Cardiac muscle cell (in vitro differentiated cells and primary cell): ENCODE data around the gene LUC7L3. TPM values are rescaled to one million over a fixed set of nuclear protein-coding genes. Genes with fewer than 3 reads are reported as not detected.

Experiments
- DNase-seq, 2 donors: peaks; one replicate each; pipeline versions ENCODE4 v3.0.0 to v3.0.0-alpha.2; 2010 to 2017; ENCODE audit warnings: low read depth in 1 of 2, low spot score in 1 of 2
- H3K27ac ChIP-seq: fragments of 200-600 bp; sonication (generic); 2 replicates; pipeline ENCODE4 v1.5.1; 2016
- H3K27me3 ChIP-seq: fragments of 200-600 bp; sonication (generic); 2 replicates; pipeline ENCODE4 v1.6.0; 2016; ENCODE audit warnings: control low read depth
- H3K36me3 ChIP-seq: fragments of 200-600 bp; sonication (generic); 2 replicates; pipeline ENCODE4 v1.5.1; 2016; ENCODE audit warnings: control low read depth
- H3K4me1 ChIP-seq: fragments of 200-600 bp; sonication (generic); 2 replicates; pipeline ENCODE4 v1.8.1; 2017; ENCODE audit warnings: low read depth, mild to moderate bottlenecking, mixed run types
- H3K4me3 ChIP-seq: fragments of 200-600 bp; sonication (generic); 2 replicates; pipeline ENCODE4 v1.5.1; 2016; ENCODE audit warnings: mild to moderate bottlenecking
- H3K9me3 ChIP-seq: fragments of 200-600 bp; sonication (generic); 2 replicates; pipeline ENCODE4 v1.5.1; 2017; ENCODE audit warnings: low read depth, mild to moderate bottlenecking, control low read depth
- CTCF ChIP-seq: IDR thresholded peaks from 2 replicates; pipeline ENCODE4 v1.5.1; 2012; ENCODE audit warnings: low read depth, mild to moderate bottlenecking, low read length
- polyA plus RNA-seq: library from polyadenylated mRNA; unstranded; fragments of >200 nt; fragmentation: Nextera tagmentation; extraction: Ambion mirVana; gene quantifications from 2 replicates; pipeline ENCODE4 v1.2.1, GENCODE V29; 2016
- total RNA-seq: library from RNA; depleted of rRNA; stranded (reverse); fragments of >200 nt; gene quantifications from 2 replicates; pipeline ENCODE4 v1.2.3, GENCODE V29; 2016

LUC7L3 gene
- total and polyA plus RNA-seq, 2 experiments from 2014 or later = 289 to 398 TPM

- no peak overlapping the region for H3K4me3 ChIP-seq
- no peaks in the 10 kb centered on the region for H3K36me3 ChIP-seq
- H3K9me3 ChIP-seq = no peaks in the 10 kb centered on the region
- no peaks in the 10 kb centered on the region for H3K27me3 ChIP-seq
- H3K4me1 ChIP-seq = no peaks in the 10 kb centered on the region
- no peak overlapping the region for H3K27ac ChIP-seq
- no peak for DNase-seq
- TF ChIP-seq CTCF = no peak
These were observed 59.6 kb downstream of the LUC7L3 start for GRCh38 chr17:50778988-50779387.

- Histone ChIP-seq H3K27ac (no peak overlapping the region), H3K27me3 (no peaks in the 10 kb centered on the region), H3K9me3 (no peaks in the 10 kb centered on the region), H3K4me3 (no peak overlapping the region), H3K36me3 (no peaks in the 10 kb centered on the region), H3K4me1 (no peaks in the 10 kb centered on the region)
- no peak for TF ChIP-seq CTCF
- DNase-seq = no peak
These were observed 60.4 kb downstream of the LUC7L3 start for GRCh38 chr17:50779747-50780353.

GRCh38 chr17:50781167-50781566 lies 61.8 kb downstream of the LUC7L3 start:
- no peak for DNase-seq
- Histone ChIP-seq H3K4me3 (no peak overlapping the region), H3K9me3 (no peaks in the 10 kb centered on the region), H3K27ac (no peak overlapping the region), H3K27me3 (no peaks in the 10 kb centered on the region), H3K36me3 (no peaks in the 10 kb centered on the region), H3K4me1 (no peaks in the 10 kb centered on the region)
- no peak for TF ChIP-seq CTCF

- H3K4me1 ChIP-seq = no peaks in the 10 kb centered on the region
- H3K36me3 ChIP-seq = no peaks in the 10 kb centered on the region
These were observed 63.8 kb downstream of the LUC7L3 start for GRCh38 chr17:50783193-50783660.

GRCh38 chr17:50783905-50784304 lies 64.5 kb downstream of the LUC7L3 start:
- no peak overlapping the region for H3K27ac ChIP-seq
- H3K4me3 ChIP-seq = no peak overlapping the region
- no peaks in the 10 kb centered on the region for H3K27me3 ChIP-seq
- no peaks in the 10 kb centered on the region for H3K9me3 ChIP-seq
- no peak for TF ChIP-seq CTCF
- H3K36me3 ChIP-seq = no peaks in the 10 kb centered on the region
- DNase-seq = no peak
- H3K4me1 ChIP-seq = no peaks in the 10 kb centered on the region

More at GRCh38 chr17:50783193-50783660, 63.8 kb downstream of the LUC7L3 start:
- Histone ChIP-seq H3K4me3 (no peak overlapping the region), H3K27ac (no peak overlapping the region), H3K27me3 (no peaks in the 10 kb centered on the region), H3K9me3 (no peaks in the 10 kb centered on the region)
- peak; percentile 86 to 93 for DNase-seq
- peak; percentile 98 for TF ChIP-seq CTCF
